ENCODE measurements around the gene GLCCI1. TPM values are rescaled to one million over a fixed set of nuclear protein-coding genes. Genes with fewer than 3 reads are reported as not detected.

Gene GLCCI1
- polyA plus RNA-seq, 2 of the 4 experiments (the other 2 are of a cell fraction) = 1.2 to 2.8 TPM

- POLR2A ChIA-PET = no interaction called here
- TF ChIP-seq RNF2 (IDR thresholded peaks at IDR 0.05; ENCODE audit: borderline replicate concordance, low read depth) = peak; percentile 9; the same call in 1 of the 2 replicates
- no peak for TF ChIP-seq TFCP2L1 (CRISPR knock-in tag; IDR thresholded peaks at IDR 0.05)
- 0 out of 2 replicates have a peak, but pooled peaks have one; percentile 28 for TF ChIP-seq POLR2A (IDR thresholded peaks at IDR 0.05; ENCODE audit: low read length)
- no peak for TF ChIP-seq FOSB (CRISPR knock-in tag; IDR thresholded peaks at IDR 0.05)
- peak in 1 of 2 experiments; percentile 23; a peak in 2 of 5 replicates for TF ChIP-seq JUN (IDR thresholded peaks at IDR 0.05)
- no peak for TF ChIP-seq ZSCAN20 (CRISPR knock-in tag; IDR thresholded peaks at IDR 0.05)
- Histone ChIP-seq H3K4me3 (peak overlapping the region; percentile 87), H3K9me3 (no peaks in the 10 kb centered on the region), H3K4me2 (peak overlapping the region; percentile 82), H3K27ac (peak overlapping the region; percentile 74 to 90), H3K4me1 (0 out of 3 replicates have a peak, but pooled peaks cover 5% of the 10 kb centered on the region)
- FAIRE-seq (no peak), ATAC-seq (peak; percentile 50 to 52), DNase-seq (ENCODE audit: low read depth in 1 of 2, low spot score in 1 of 2) (peak; percentile 20 to 34)
- CTCF ChIA-PET = interaction anchor here (1.2 to 1.7 kb wide), 2 partner anchors 288 to 329 kb away, joined by 3 to 5 read pairs; partner anchors contain the start of gene UMAD1
- WGBS (ENCODE audit: missing lambda C conversion rate) = 15% methylated on average over 31 of the region's 98 CpGs
These were observed 975 bp downstream of the GLCCI1 start for GRCh38 chr7:7969306-7970236.

DNA sequence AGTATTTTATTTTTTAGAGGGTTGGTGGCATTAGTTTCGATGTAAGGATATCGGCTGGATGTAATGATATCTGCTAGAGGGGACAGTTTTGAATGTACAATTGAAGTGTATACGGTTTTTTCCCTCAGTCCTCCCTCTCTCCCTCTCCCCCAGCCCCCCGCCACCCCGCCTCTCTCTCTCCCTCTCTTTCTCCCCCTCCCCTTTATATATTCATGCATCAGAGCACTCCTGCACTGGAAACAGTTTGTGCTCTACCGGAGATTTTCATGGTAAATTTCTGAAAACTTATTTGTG lies 1.6 kb downstream of the GLCCI1 start:
- FAIRE-seq (no peak), DNase-seq (ENCODE audit: low read depth in 1 of 2, low spot score in 1 of 2) (no peak), ATAC-seq (no peak)
- ChIA-PET POLR2A (no interaction called here), CTCF (interaction anchor here (1.2 to 1.7 kb wide), 2 partner anchors 289 to 330 kb away, joined by 3 to 5 read pairs; partner anchors contain the start of gene UMAD1)
- Histone ChIP-seq H3K4me3 (peak overlapping the region; percentile 87), H3K4me2 (peak overlapping the region; percentile 82), H3K4me1 (0 out of 3 replicates have a peak, but pooled peaks cover 5% of the 10 kb centered on the region), H3K27ac (no peak overlapping the region), H3K9me3 (no peaks in the 10 kb centered on the region)
- TF ChIP-seq GATA3 (IDR thresholded peaks at IDR 0.05; ENCODE audit: borderline replicate concordance) (no peak), ESRRA (IDR thresholded peaks at IDR 0.05; ENCODE audit: borderline replicate concordance, low read length) (no peak), EHMT2 (IDR thresholded peaks at IDR 0.05; ENCODE audit: low read depth) (no peak), BHLHE40 (IDR thresholded peaks at IDR 0.05; ENCODE audit: low read depth, low read length) (no peak), ZC3H11A (IDR thresholded peaks at IDR 0.05) (no peak), MAFK (IDR thresholded peaks at IDR 0.05; ENCODE audit: partially characterized antibody) (no peak), HOXA7 (CRISPR knock-in tag; IDR thresholded peaks at IDR 0.05) (no peak), KDM1A (IDR thresholded peaks at IDR 0.05; ENCODE audit: low read depth) (no peak), CHD2 (IDR thresholded peaks at IDR 0.05; ENCODE audit: low read length, partially characterized antibody) (no peak), EHF (CRISPR knock-in tag; IDR thresholded peaks at IDR 0.05) (no peak), MYC (IDR thresholded peaks at IDR 0.05; ENCODE audit: borderline replicate concordance, low read length) (no peak), RCOR1 (IDR thresholded peaks at IDR 0.05; ENCODE audit: low read depth, low read length) (no peak), JUNB (IDR thresholded peaks at IDR 0.05) (no peak), CHD4 (IDR thresholded peaks at IDR 0.05; ENCODE audit: borderline replicate concordance) (no peak)
- TF ChIP-seq, protein P1, sequence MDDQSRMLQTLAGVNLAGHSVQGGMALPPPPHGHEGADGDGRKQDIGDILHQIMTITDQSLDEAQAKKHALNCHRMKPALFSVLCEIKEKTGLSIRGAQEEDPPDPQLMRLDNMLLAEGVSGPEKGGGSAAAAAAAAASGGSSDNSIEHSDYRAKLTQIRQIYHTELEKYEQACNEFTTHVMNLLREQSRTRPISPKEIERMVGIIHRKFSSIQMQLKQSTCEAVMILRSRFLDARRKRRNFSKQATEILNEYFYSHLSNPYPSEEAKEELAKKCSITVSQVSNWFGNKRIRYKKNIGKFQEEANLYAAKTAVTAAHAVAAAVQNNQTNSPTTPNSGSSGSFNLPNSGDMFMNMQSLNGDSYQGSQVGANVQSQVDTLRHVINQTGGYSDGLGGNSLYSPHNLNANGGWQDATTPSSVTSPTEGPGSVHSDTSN (IDR thresholded peaks at IDR 0.05) = no peak
- TF ChIP-seq, protein P2, sequence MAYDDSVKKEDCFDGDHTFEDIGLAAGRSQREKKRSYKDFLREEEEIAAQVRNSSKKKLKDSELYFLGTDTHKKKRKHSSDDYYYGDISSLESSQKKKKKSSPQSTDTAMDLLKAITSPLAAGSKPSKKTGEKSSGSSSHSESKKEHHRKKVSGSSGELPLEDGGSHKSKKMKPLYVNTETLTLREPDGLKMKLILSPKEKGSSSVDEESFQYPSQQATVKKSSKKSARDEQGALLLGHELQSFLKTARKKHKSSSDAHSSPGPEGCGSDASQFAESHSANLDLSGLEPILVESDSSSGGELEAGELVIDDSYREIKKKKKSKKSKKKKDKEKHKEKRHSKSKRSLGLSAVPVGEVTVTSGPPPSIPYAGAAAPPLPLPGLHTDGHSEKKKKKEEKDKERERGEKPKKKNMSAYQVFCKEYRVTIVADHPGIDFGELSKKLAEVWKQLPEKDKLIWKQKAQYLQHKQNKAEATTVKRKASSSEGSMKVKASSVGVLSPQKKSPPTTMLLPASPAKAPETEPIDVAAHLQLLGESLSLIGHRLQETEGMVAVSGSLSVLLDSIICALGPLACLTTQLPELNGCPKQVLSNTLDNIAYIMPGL (CRISPR knock-in tag; IDR thresholded peaks at IDR 0.05; ENCODE audit: borderline replicate concordance) = no peak
- TF ChIP-seq, protein P3, sequence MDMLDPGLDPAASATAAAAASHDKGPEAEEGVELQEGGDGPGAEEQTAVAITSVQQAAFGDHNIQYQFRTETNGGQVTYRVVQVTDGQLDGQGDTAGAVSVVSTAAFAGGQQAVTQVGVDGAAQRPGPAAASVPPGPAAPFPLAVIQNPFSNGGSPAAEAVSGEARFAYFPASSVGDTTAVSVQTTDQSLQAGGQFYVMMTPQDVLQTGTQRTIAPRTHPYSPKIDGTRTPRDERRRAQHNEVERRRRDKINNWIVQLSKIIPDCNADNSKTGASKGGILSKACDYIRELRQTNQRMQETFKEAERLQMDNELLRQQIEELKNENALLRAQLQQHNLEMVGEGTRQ (IDR thresholded peaks at IDR 0.05) = no peak
- WGBS (ENCODE audit: missing lambda C conversion rate) = 55% methylated on average over 4 of the region's 6 CpGs
